Endodermal cell (in vitro differentiated cells): ENCODE measurements around the gene OTOF. TPM values are rescaled to one million over a fixed set of nuclear protein-coding genes. Genes with fewer than 3 reads are reported as not detected.

ENCODE experiments used
- DNase-seq: peaks from one replicate; pipeline ENCODE4 v3.0.0-alpha.2; 2017
- H3K27ac ChIP-seq: 2 replicates; pipeline ENCODE4 v1.5.1; 2013; ENCODE audit warnings: mild to moderate bottlenecking, low read depth, low read length, moderate library complexity
- H3K27me3 ChIP-seq: 2 replicates; pipeline ENCODE4 v1.6.1; 2013; ENCODE audit warnings: mild to moderate bottlenecking, low read length, moderate library complexity; ENCODE audit not compliant: insufficient read depth, control insufficient read depth, poor library complexity, severe bottlenecking
- H3K36me3 ChIP-seq: 2 replicates; pipeline ENCODE4 v1.7.0; 2013; ENCODE audit warnings: mild to moderate bottlenecking, low read length, moderate library complexity; ENCODE audit not compliant: control insufficient read depth, insufficient read depth
- H3K4me1 ChIP-seq: one replicate; pipeline ENCODE4 v1.7.0; 2013; ENCODE audit warnings: low read length; ENCODE audit not compliant: control insufficient read depth, insufficient read depth
- H3K4me3 ChIP-seq: 2 replicates; pipeline ENCODE4 v1.5.1; 2013; ENCODE audit warnings: mild to moderate bottlenecking, low read length, moderate library complexity
- H3K9ac ChIP-seq: 2 replicates; pipeline ENCODE4 v1.6.1; 2013; ENCODE audit warnings: mild to moderate bottlenecking, low read length, moderate library complexity; ENCODE audit not compliant: poor library complexity, severe bottlenecking; ENCODE audit errors: extremely low read depth
- H3K9me3 ChIP-seq: 2 replicates; pipeline ENCODE4 v1.6.1; 2013; ENCODE audit warnings: mild to moderate bottlenecking, low read length, moderate library complexity; ENCODE audit not compliant: control insufficient read depth
- H3K27ac Mint-ChIP-seq: 2 replicates; pipeline ENCODE4 v1.8.0; 2020; ENCODE audit warnings: mixed read lengths
- H3K27me3 Mint-ChIP-seq: 2 replicates; pipeline ENCODE4 v1.8.0; 2021; ENCODE audit warnings: mild to moderate bottlenecking, mixed read lengths; ENCODE audit not compliant: insufficient read depth
- H3K36me3 Mint-ChIP-seq: 2 replicates; pipeline ENCODE4 v1.8.0; 2020; ENCODE audit warnings: low read depth, mixed read lengths
- H3K4me1 Mint-ChIP-seq: 2 replicates; pipeline ENCODE4 v1.8.0; 2020; ENCODE audit warnings: mixed read lengths
- H3K4me3 Mint-ChIP-seq: 2 replicates; pipeline ENCODE4 v1.8.0; 2020; ENCODE audit warnings: mild to moderate bottlenecking, moderate library complexity, mixed read lengths
- H3K9me3 Mint-ChIP-seq: 2 replicates; pipeline ENCODE4 v1.8.0; 2020; ENCODE audit warnings: mild to moderate bottlenecking, mixed read lengths
- CTCF ChIP-seq: fragments of 200-600 bp; sonication (generic); conservative IDR thresholded peaks from 2 replicates; pipeline ENCODE4 v1.5.0; 2021; ENCODE audit warnings: antibody characterized with exemption, mild to moderate bottlenecking
- WGBS, 2 experiments: methylation state at CpG; one replicate each; pipeline versions ENCODE4 v1.1.5 to v1.1.7; 2013; ENCODE audit warnings: missing lambda C conversion rate in 2 of 2, mixed read lengths in 1 of 2; ENCODE audit not compliant: insufficient coverage in 1 of 2, insufficient read length in 1 of 2; 5-methylcytosine and 5-hydroxymethylcytosine counted together
- total RNA-seq, 2 donors: library from RNA; stranded (reverse); fragmentation: NEBNext Ultra II Directional in 1 of 2; extraction: Animal tissue kit (Norgen Biotek cat#: 25700) in 1 of 2; gene quantifications; 2 replicates in 1 of 2; 3 replicates in 1 of 2; pipeline ENCODE4 v1.2.1, GENCODE V29; 2021

The OTOF gene
- total RNA-seq, 2 donors from 2014 or later, result 1.1 to 1.2 TPM

- Histone ChIP-seq H3K4me3 (no peak overlapping the region), H3K4me1 (peaks cover 5% of the 10 kb centered on the region), H3K27me3 (no peaks in the 10 kb centered on the region), H3K9me3 (no peaks in the 10 kb centered on the region), H3K27ac (no peak overlapping the region), H3K36me3 (no peaks in the 10 kb centered on the region), H3K9ac (no peak overlapping the region)
- Mint-ChIP-seq H3K4me3 (no peak overlapping the region), H3K9me3 (peaks cover 5% of the 10 kb centered on the region), H3K36me3 (no peaks in the 10 kb centered on the region), H3K27me3 (peaks cover 3% of the 10 kb centered on the region), H3K4me1 (peaks cover 13% of the 10 kb centered on the region), H3K27ac (no peak overlapping the region)
- 93 to 100% methylated on average over 1 to 2 of the region's 2 CpGs for WGBS, 2 experiments
- DNase-seq, result no peak
- no peak for TF ChIP-seq CTCF
These were observed 35.6 kb downstream of the OTOF start for GRCh38 chr2:26442301-26442700.

DNA sequence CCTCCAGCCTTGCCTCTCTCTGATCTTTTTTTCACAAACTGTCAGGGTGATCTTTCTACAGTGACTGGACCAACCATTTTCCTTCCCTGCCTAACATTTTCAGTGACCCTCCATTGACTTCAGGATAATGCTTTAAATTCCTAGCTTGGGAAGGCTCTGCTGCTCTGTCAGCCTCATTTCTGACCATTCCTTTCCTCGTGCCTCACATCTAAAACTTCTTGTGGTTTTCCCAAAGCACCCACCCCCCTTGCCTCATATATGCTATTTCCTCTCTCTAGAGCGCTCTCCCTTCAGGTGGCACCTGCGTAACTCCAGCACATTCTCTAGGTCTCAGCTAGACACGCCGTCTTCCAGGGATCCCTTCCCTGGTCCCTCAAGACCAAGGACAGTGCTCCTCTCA, 39.0 kb downstream of the OTOF start:
- 79 to 86% methylated on average over 5 of the region's 5 CpGs for WGBS, 2 experiments
- no peaks in the 10 kb centered on the region for H3K9me3 Mint-ChIP-seq
- Histone ChIP-seq H3K36me3 (no peaks in the 10 kb centered on the region), H3K4me3 (no peak overlapping the region), H3K9me3 (no peaks in the 10 kb centered on the region), H3K4me1 (peaks cover 5% of the 10 kb centered on the region), H3K9ac (no peak overlapping the region), H3K27me3 (no peaks in the 10 kb centered on the region), H3K27ac (no peak overlapping the region)
- peaks cover 30% of the 10 kb centered on the region for H3K27me3 Mint-ChIP-seq
- no peak overlapping the region for H3K4me3 Mint-ChIP-seq
- H3K4me1 Mint-ChIP-seq, result peaks cover 13% of the 10 kb centered on the region
- no peak for DNase-seq
- no peak overlapping the region for H3K27ac Mint-ChIP-seq
- no peaks in the 10 kb centered on the region for H3K36me3 Mint-ChIP-seq
- TF ChIP-seq CTCF, result no peak

- Histone ChIP-seq H3K4me3 (no peak overlapping the region), H3K9ac (no peak overlapping the region), H3K9me3 (no peaks in the 10 kb centered on the region), H3K27ac (no peak overlapping the region), H3K4me1 (peaks cover 5% of the 10 kb centered on the region), H3K36me3 (no peaks in the 10 kb centered on the region), H3K27me3 (peaks cover 2% of the 10 kb centered on the region)
- peak; percentile 20 for TF ChIP-seq CTCF
- Mint-ChIP-seq H3K9me3 (no peaks in the 10 kb centered on the region), H3K36me3 (no peaks in the 10 kb centered on the region), H3K27ac (no peak overlapping the region), H3K4me1 (peaks cover 13% of the 10 kb centered on the region), H3K27me3 (peaks cover 34% of the 10 kb centered on the region), H3K4me3 (no peak overlapping the region)
- no peak for DNase-seq
- 79 to 83% methylated on average over 6 to 8 of the region's 8 CpGs for WGBS, 2 experiments
These were observed 39.4 kb downstream of the OTOF start for GRCh38 chr2:26438526-26438925.
